Measurements from ENCODE around the gene NPBWR2. TPM values are rescaled to one million over a fixed set of nuclear protein-coding genes. Genes with fewer than 3 reads are reported as not detected.

Gene NPBWR2
- total and polyA plus RNA-seq, 4 donors, result not detected

DNA sequence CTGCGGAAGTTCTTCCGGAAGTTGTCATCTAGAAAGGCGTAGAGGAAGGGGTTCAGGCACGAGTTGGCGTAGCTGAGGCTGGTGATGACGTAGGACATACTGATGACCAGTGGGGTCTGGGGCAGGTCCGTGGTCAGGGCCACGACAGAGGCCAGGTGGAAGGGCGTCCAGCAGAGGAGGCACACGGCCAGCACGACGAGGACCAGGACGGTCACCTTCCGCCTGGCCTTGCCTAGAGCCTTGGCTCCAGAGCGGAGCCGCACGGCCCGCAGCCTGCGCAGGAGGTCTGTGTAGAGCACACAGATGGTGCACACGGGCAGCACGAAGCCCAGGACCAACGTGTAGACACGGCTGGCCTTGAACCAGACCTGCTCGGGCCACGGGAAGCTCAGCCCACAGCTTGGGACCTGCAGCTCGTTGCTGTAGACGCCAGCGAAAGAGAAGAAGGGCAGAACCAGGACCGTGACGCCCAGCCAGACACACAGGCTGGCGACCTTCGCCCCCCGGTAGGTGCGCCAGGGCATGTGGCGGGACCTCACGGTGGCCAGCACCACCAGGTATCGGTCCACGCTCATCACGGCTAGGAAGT lies 1.4 kb downstream of the NPBWR2 start (continued):
- TF ChIP-seq RAD21 (IDR thresholded peaks at IDR 0.05), result no peak
- TF ChIP-seq, protein P1, sequence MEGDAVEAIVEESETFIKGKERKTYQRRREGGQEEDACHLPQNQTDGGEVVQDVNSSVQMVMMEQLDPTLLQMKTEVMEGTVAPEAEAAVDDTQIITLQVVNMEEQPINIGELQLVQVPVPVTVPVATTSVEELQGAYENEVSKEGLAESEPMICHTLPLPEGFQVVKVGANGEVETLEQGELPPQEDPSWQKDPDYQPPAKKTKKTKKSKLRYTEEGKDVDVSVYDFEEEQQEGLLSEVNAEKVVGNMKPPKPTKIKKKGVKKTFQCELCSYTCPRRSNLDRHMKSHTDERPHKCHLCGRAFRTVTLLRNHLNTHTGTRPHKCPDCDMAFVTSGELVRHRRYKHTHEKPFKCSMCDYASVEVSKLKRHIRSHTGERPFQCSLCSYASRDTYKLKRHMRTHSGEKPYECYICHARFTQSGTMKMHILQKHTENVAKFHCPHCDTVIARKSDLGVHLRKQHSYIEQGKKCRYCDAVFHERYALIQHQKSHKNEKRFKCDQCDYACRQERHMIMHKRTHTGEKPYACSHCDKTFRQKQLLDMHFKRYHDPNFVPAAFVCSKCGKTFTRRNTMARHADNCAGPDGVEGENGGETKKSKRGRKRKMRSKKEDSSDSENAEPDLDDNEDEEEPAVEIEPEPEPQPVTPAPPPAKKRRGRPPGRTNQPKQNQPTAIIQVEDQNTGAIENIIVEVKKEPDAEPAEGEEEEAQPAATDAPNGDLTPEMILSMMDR (IDR thresholded peaks at IDR 0.05; ENCODE audit: low read depth, low read length, missing input control), result no peak

DNA sequence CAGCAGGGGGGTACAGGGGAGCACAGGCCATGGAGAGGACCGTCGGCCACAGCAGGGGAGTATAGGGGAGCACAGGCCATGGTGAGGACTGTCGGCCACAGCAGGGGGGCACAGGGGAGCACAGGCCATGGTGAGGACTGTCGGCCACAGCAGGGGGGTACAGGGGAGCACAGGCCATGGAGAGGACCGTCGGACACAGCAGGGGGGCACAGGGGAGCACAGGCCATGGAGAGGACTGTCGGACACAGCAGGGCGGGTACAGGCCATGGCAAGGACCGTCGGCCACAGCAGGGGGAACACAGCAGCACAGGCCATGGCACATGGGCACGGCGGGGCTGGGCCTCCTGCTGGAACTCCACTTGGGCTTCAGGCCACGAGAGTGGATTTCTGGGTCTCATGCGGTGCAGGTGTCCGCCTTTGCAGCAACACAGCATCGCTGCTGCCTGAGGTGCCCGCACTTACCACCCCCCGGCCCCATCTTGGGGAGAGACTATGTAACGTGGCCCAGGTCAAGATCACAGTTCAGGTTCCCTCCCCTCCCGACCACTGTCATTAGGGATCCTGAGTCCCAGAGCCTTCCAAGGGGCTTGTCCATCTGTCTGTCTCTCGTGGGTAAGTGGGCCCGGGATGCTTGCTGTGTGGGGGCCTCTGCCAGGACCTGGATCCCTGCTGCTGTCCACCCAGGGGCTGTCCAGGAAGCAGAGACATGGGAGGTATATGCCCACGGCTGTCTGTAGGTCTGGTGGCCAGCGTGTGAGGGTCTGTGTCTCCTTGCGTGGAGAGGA lies 2.5 kb downstream of the NPBWR2 start:
- TF ChIP-seq FOXA1 (IDR thresholded peaks at IDR 0.05) (no peak), YY1 (IDR thresholded peaks at IDR 0.05) (no peak), GABPA (IDR thresholded peaks at IDR 0.05 in 1 of 2, conservative IDR thresholded peaks at IDR 0.05 in 1 of 2) (no peak), EGR1 (IDR thresholded peaks at IDR 0.05; ENCODE audit: low read depth in 2 of 2) (no peak), SP1 (IDR thresholded peaks at IDR 0.05) (no peak), JUND (IDR thresholded peaks at IDR 0.05) (no peak)
- TF ChIP-seq, protein P2, sequence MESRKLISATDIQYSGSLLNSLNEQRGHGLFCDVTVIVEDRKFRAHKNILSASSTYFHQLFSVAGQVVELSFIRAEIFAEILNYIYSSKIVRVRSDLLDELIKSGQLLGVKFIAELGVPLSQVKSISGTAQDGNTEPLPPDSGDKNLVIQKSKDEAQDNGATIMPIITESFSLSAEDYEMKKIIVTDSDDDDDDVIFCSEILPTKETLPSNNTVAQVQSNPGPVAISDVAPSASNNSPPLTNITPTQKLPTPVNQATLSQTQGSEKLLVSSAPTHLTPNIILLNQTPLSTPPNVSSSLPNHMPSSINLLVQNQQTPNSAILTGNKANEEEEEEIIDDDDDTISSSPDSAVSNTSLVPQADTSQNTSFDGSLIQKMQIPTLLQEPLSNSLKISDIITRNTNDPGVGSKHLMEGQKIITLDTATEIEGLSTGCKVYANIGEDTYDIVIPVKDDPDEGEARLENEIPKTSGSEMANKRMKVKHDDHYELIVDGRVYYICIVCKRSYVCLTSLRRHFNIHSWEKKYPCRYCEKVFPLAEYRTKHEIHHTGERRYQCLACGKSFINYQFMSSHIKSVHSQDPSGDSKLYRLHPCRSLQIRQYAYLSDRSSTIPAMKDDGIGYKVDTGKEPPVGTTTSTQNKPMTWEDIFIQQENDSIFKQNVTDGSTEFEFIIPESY (IDR thresholded peaks at IDR 0.05), result no peak
- Histone ChIP-seq H3K9me3 (ENCODE audit: control insufficient read depth in 4 of 4, low read length in 3 of 4) (no peaks in the 10 kb centered on the region), H3K4me1 (ENCODE audit: control insufficient read depth in 4 of 4, insufficient read depth in 4 of 4, low read length in 3 of 4) (peaks cover 0 to 6% (median 3%) of the 10 kb centered on the region in 4 donors), H3K27me3 (ENCODE audit: control insufficient read depth in 4 of 4, insufficient read depth in 4 of 4, low read length in 3 of 4) (peaks cover 0 to 3% (median under 1%) of the 10 kb centered on the region in 4 donors), H3K36me3 (ENCODE audit: control insufficient read depth in 4 of 4, insufficient read depth in 3 of 4, low read depth in 1 of 4, low read length in 3 of 4) (no peaks in the 10 kb centered on the region), H3K4me3 (ENCODE audit: low read depth in 1 of 3, low read length in 3 of 3) (no peak overlapping the region), H3K9ac (ENCODE audit: low read depth in 1 of 2, low read length in 2 of 2) (no peak overlapping the region), H3K27ac (ENCODE audit: low read depth in 1 of 2, low read length in 2 of 2) (no peak overlapping the region)
- no peak for DNase-seq (ENCODE audit: low spot score)
- 82% methylated on average over 25 of the region's 25 CpGs for WGBS

DNA sequence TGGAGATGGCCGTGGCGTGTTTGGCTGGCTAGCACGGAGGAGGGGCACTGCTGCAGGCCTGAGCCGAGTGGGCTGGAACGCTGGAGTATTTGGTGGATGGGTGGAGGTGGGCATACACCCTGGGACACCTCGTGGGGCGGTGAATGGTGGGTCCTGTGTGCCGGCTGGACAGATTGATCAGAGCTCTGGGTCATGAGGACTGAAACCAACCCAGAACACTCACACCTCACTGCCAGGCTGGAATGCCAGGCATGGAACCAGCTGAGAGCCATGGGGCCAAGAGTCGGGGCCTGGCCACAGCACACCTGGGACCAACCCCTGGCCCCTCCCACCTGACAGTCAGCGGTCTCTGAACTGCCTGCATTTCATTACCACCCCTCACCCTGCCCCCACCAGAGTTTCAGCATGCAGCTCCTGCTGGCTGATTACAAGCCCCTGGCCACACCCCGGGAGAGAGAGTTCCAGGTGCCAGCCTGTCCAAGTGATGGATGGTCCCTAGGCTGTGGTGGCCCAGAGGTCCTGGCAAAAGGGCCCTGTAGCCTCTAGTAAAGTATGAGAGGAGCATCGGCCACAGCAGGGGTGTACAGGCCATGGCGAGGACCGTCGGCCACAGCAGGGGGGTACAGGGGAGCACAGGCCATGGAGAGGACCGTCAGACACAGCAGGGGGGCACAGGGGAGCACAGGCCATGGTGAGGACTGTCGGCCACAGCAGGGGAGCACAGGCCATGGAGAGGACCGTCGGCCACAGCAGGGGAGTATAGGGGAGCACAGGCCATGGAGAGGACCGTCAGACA lies 3.3 kb downstream of the NPBWR2 start:
- Histone ChIP-seq H3K9ac (ENCODE audit: low read depth in 1 of 2, low read length in 2 of 2) (no peak overlapping the region), H3K27ac (ENCODE audit: low read depth in 1 of 2, low read length in 2 of 2) (no peak overlapping the region), H3K4me1 (ENCODE audit: control insufficient read depth in 4 of 4, insufficient read depth in 4 of 4, low read length in 3 of 4) (peaks cover 0 to 6% (median 3%) of the 10 kb centered on the region in 4 donors), H3K4me3 (ENCODE audit: low read depth in 1 of 3, low read length in 3 of 3) (no peak overlapping the region), H3K27me3 (ENCODE audit: control insufficient read depth in 4 of 4, insufficient read depth in 4 of 4, low read length in 3 of 4) (peaks cover 0 to 3% (median under 1%) of the 10 kb centered on the region in 4 donors), H3K36me3 (ENCODE audit: control insufficient read depth in 4 of 4, insufficient read depth in 3 of 4, low read depth in 1 of 4, low read length in 3 of 4) (no peaks in the 10 kb centered on the region), H3K9me3 (ENCODE audit: control insufficient read depth in 4 of 4, low read length in 3 of 4) (no peaks in the 10 kb centered on the region)
- no peak for TF ChIP-seq NR2F2 (IDR thresholded peaks at IDR 0.05)
- TF ChIP-seq, protein P3, sequence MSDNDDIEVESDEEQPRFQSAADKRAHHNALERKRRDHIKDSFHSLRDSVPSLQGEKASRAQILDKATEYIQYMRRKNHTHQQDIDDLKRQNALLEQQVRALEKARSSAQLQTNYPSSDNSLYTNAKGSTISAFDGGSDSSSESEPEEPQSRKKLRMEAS (IDR thresholded peaks at IDR 0.05), result no peak
- TF ChIP-seq TAF1 (conservative IDR thresholded peaks at IDR 0.05), result no peak
- no peak for TF ChIP-seq HNF4A (conservative IDR thresholded peaks at IDR 0.05)
- TF ChIP-seq JUND (IDR thresholded peaks at IDR 0.05), result no peak
- TF ChIP-seq RAD21 (IDR thresholded peaks at IDR 0.05), result no peak
- no peak for TF ChIP-seq RXRA (IDR thresholded peaks at IDR 0.05)
- TF ChIP-seq, protein P4, sequence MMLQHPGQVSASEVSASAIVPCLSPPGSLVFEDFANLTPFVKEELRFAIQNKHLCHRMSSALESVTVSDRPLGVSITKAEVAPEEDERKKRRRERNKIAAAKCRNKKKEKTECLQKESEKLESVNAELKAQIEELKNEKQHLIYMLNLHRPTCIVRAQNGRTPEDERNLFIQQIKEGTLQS (IDR thresholded peaks at IDR 0.05), result no peak
- TF ChIP-seq YY1 (IDR thresholded peaks at IDR 0.05), result no peak
- 66% methylated on average over 20 of the region's 20 CpGs for WGBS
- DNase-seq (ENCODE audit: low spot score), result no peak

Data from liver (tissue), 9 donors.